GM18511 (cell line): ENCODE data around the gene UST.
"Not testable (repeated sequence)": the region's sequence is repeated elsewhere in the genome, so short reads cannot be mapped to it uniquely, and the experiment has no call there.

Experiments
- ATAC-seq: cut with Tn5 transposase; IDR thresholded peaks from one replicate; pipeline ENCODE4 v1.9.1; 2021; ENCODE audit warnings: mild to moderate bottlenecking, moderate library complexity; ENCODE audit not compliant: unreplicated experiment

The UST gene

GRCh38 chr6:149103950-149104349 lies 357.1 kb downstream of the UST start:
- not testable (repeated sequence) for ATAC-seq

- ATAC-seq: no peak
These were observed 360.7 kb downstream of the UST start for GRCh38 chr6:149107520-149107919.

- no peak for ATAC-seq
These were observed 361.4 kb downstream of the UST start for GRCh38 chr6:149108038-149108748.

- no peak for ATAC-seq
These were observed 361.9 kb downstream of the UST start for GRCh38 chr6:149108749-149109100.

GRCh38 chr6:149109397-149110070 lies 362.7 kb downstream of the UST start:
- no peak for ATAC-seq

- peak; percentile 58 for ATAC-seq
These were observed 364.8 kb downstream of the UST start for GRCh38 chr6:149111556-149112115.

- ATAC-seq: peak; percentile 77
These were observed 366.1 kb downstream of the UST start for GRCh38 chr6:149112976-149113375.

GRCh38 chr6:149114167-149114566 lies 367.3 kb downstream of the UST start:
- ATAC-seq: no peak

GRCh38 chr6:149118737-149119653 lies 372.2 kb downstream of the UST start:
- no peak for ATAC-seq

GRCh38 chr6:149122850-149123821 lies 376.3 kb downstream of the UST start:
- ATAC-seq: no peak

GRCh38 chr6:149125309-149125708 lies 378.5 kb downstream of the UST start:
- no peak for ATAC-seq
